Measurements from ENCODE around the gene ITSN1.

ITSN1 gene

DNA sequence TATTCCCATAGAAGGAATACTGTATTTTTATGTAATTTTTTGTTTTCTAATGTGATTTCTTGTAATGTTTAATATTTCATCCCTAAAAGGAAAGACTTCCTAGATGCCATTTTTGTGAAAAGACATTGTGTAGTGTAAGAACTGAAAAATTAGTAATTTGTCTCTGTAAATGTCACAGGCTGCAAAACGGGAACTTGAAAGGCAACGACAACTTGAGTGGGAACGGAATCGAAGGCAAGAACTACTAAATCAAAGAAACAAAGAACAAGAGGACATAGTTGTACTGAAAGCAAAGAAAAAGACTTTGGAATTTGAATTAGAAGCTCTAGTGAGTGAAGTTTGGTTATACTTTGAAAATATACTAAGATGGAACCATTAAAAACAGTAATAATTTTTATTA, 132.2 kb downstream of the ITSN1 start:
- Histone ChIP-seq H3K4me1 (no peaks in the 10 kb centered on the region), H3K4me3 (ENCODE audit: low read depth, low read length) (no peak overlapping the region), H3K27me3 (no peaks in the 10 kb centered on the region), H3K36me3 (peaks cover 18% of the 10 kb centered on the region), H3K9me3 (no peaks in the 10 kb centered on the region)
- TF ChIP-seq, protein P1, sequence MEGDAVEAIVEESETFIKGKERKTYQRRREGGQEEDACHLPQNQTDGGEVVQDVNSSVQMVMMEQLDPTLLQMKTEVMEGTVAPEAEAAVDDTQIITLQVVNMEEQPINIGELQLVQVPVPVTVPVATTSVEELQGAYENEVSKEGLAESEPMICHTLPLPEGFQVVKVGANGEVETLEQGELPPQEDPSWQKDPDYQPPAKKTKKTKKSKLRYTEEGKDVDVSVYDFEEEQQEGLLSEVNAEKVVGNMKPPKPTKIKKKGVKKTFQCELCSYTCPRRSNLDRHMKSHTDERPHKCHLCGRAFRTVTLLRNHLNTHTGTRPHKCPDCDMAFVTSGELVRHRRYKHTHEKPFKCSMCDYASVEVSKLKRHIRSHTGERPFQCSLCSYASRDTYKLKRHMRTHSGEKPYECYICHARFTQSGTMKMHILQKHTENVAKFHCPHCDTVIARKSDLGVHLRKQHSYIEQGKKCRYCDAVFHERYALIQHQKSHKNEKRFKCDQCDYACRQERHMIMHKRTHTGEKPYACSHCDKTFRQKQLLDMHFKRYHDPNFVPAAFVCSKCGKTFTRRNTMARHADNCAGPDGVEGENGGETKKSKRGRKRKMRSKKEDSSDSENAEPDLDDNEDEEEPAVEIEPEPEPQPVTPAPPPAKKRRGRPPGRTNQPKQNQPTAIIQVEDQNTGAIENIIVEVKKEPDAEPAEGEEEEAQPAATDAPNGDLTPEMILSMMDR (IDR thresholded peaks at IDR 0.05; ENCODE audit: low read depth, low read length): no peak
- no peak for DNase-seq

DNA sequence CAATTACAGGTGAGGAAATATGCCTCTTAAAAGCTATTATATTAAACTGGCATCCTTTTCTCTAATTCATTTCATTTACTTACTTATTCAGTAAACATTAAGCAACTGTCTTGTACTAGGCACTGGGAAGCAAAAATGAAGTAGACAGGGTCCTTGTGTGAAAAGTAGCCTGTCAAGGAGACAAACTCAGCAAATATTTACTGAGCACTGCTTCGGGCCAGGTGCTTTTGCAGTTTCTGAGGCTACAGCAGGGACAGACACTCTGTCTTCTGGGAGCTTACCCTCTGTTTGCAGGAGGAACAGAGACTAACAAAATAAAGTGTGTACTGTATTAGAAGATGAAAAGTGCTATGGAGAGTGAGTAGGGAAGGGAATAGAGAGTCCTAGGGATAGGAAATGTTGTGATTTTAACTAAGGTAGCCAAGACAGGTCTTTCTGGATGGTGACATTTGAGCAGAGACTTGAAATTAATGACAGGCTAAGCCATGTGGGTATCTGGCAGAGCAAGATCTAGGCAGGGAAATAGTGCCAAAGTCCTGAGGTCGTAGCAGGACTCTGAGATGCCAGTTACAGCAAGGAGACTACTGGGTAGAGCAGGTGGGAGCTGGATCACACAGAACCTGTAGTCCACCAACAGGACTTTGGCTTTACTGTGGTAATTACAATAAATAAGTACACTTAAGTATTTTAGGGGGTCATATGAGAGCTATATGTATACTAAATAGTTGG, 133.0 kb downstream of the ITSN1 start:
- DNase-seq: no peak
- no peak overlapping the region for H3K4me3 ChIP-seq (ENCODE audit: low read depth, low read length)
- no peaks in the 10 kb centered on the region for H3K4me1 ChIP-seq
- no peaks in the 10 kb centered on the region for H3K9me3 ChIP-seq
- TF ChIP-seq, protein P1 (IDR thresholded peaks at IDR 0.05; ENCODE audit: low read depth, low read length): no peak
- peaks cover 17% of the 10 kb centered on the region for H3K36me3 ChIP-seq
- H3K27me3 ChIP-seq: no peaks in the 10 kb centered on the region

DNA sequence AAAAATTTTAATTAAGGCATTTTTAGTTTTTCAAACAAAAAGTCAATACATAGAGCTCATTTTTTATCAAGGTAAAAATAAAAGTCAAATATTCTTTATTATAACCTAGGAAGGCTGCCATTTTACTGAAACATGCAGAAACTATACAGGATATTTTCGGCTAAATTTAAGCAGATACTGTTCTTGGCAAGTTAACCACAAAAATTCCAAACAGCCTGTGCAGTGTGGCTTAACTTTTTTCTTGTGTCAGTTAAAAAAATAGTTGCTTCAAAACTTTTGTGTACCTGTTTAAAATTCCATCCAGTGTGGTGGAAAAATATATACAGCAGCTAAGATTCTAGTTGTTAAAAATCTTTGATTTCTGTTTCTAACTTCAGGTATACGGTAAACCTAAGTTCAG, 138.3 kb downstream of the ITSN1 start:
- TF ChIP-seq, protein P1 (IDR thresholded peaks at IDR 0.05; ENCODE audit: low read depth, low read length): no peak
- DNase-seq: no peak
- Histone ChIP-seq H3K4me3 (ENCODE audit: low read depth, low read length) (no peak overlapping the region), H3K4me1 (no peaks in the 10 kb centered on the region), H3K36me3 (peaks cover 5% of the 10 kb centered on the region; the same call in 1 of the 2 replicates), H3K9me3 (no peaks in the 10 kb centered on the region), H3K27me3 (no peaks in the 10 kb centered on the region)

DNA sequence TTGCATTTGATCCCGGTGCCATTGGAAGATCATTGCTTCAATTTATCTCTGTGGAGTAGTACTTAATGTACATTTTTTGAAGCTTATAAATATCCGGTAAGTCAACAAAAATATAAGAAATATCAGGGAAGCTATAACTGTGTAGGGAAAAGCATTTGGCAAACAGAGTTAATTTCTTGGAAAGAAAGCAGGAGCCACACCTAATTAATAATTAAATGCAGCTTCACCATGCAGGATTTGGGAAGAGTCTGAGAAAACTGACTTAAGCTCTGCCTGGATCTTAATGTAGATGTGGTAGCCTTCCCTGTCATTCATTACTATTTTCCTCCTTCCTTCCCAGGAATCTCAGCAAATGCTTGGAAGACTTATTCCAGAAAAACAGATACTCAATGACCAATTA, 138.8 kb downstream of the ITSN1 start:
- TF ChIP-seq, protein P1 (IDR thresholded peaks at IDR 0.05; ENCODE audit: low read depth, low read length): no peak
- no peaks in the 10 kb centered on the region for H3K4me1 ChIP-seq

DNA sequence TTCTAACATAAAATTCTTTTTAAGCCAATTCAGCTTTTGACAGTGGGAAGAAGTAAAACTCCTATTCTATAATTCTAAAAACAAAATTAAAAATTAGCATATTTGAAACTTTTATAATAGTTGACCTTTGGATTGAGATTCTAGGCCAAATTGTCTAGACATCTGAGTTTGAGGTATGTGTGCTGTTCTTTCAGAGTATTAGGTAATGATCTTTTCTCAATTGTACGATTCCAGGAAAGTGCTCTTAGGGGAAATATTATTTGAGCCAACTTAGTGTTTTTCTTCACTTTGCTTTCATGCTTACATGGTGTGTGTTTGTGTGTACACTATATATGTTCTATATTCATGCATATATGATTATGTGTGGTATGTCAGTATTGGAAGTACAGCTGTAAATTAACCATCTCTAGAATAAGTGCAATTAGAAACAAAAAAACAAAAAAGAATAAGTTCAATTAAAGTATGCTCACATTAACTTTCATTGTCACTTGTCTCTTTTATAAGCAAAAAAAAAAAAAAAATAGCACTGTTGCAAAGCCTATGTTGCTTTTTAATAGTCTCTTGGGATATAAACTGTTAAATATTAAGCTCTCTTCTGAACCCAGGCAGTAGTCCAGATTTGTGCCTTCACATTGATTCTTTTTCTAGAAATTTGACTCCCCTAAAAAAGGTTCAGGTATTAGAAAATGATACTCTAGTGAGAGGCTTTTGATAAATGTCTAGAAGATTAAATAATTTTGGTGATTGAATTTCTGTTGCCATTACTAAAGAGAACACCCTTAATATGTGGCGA, 141.1 kb downstream of the ITSN1 start:
- H3K4me3 ChIP-seq (ENCODE audit: low read depth, low read length): no peak overlapping the region

More for the DNA sequence above, 138.8 kb downstream of the ITSN1 start:
- peaks cover 5% of the 10 kb centered on the region; the same call in 1 of the 2 replicates for H3K36me3 ChIP-seq
- no peak overlapping the region for H3K4me3 ChIP-seq (ENCODE audit: low read depth, low read length)
- no peak for DNase-seq
- H3K9me3 ChIP-seq: no peaks in the 10 kb centered on the region
- no peaks in the 10 kb centered on the region for H3K27me3 ChIP-seq

More for the DNA sequence above, 141.1 kb downstream of the ITSN1 start:
- Histone ChIP-seq H3K4me1 (no peaks in the 10 kb centered on the region), H3K27me3 (no peaks in the 10 kb centered on the region), H3K36me3 (peaks cover 5% of the 10 kb centered on the region; the same call in 1 of the 2 replicates), H3K9me3 (no peaks in the 10 kb centered on the region)
- TF ChIP-seq, protein P1 (IDR thresholded peaks at IDR 0.05; ENCODE audit: low read depth, low read length): no peak
- DNase-seq: no peak
